Measurements from ENCODE around the gene NLN. TPM values are rescaled to one million over a fixed set of nuclear protein-coding genes. Genes with fewer than 3 reads are reported as not detected.
"Not testable (repeated sequence)": the region's sequence is repeated elsewhere in the genome, so short reads cannot be mapped to it uniquely, and the experiment has no call there.

The NLN gene
- total RNA-seq, 1 donor from 2014 or later, result 17.2 TPM

- intact Hi-C loops (cut with DNase I), result loop anchor here (10.0 kb wide), 1 partner anchor 399 kb away; no protein-coding TSS in a partner anchor
- no peak for DNase-seq (ENCODE audit: low spot score)
Observed at GRCh38 chr5:65766175-65766574, 44.2 kb downstream of the NLN start.

- intact Hi-C loops (cut with DNase I), result loop anchor here (10.0 kb wide), 1 partner anchor 398 kb away; no protein-coding TSS in a partner anchor
- DNase-seq (ENCODE audit: low spot score), result no peak
Observed at GRCh38 chr5:65766781-65767180, 44.8 kb downstream of the NLN start.

DNA sequence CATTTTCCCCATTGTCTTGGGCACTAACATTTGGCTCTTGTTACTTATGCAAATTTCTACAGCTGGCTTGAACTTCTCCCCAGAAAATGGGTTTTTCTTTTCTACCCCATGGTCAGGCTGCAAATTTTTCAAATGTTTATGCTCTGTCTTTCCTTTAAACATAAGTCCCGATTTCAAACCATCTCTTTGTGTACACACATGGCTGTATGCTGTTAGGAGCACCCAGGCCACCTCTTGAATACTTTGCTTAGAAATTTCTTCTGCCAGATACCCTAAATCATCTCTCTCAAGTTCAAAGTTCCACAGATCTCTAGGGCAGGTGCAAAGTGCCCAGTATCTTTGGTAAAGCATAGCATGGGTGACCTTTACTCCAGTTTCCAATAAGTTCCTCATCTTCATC lies 45.6 kb downstream of the NLN start:
- intact Hi-C loops (cut with DNase I), result loop anchor here (10.0 kb wide), 1 partner anchor 397 kb away; no protein-coding TSS in a partner anchor
- no peak for DNase-seq (ENCODE audit: low spot score)

GRCh38 chr5:65768723-65769346 lies 46.8 kb downstream of the NLN start:
- intact Hi-C loops (cut with DNase I), result loop anchor here (10.0 kb wide), 1 partner anchor 396 kb away; no protein-coding TSS in a partner anchor
- no peak for DNase-seq (ENCODE audit: low spot score)

- no peak for DNase-seq (ENCODE audit: low spot score)
- intact Hi-C loops (cut with DNase I), result loop anchor here (10.0 kb wide), 1 partner anchor 395 kb away; no protein-coding TSS in a partner anchor
Observed at GRCh38 chr5:65769539-65769938, 47.5 kb downstream of the NLN start.

DNA sequence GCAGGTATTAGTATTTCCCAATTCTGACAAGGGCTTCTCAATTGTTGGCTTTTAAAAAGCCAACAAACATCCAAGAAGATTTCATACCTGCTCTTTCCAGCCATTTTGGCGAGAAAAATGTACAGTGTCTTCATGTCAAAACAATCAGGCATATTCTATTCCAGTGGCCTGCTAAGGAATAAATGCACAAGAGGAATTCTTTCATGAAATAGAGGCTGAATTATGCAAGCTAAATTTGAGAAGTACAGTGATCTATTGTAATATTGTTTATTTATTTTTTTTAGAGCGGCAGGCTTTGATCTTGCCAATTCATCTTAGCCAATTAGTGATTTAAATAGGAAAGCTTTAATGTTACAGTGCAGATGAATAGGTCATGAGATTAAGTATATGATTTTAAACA lies 49.3 kb downstream of the NLN start:
- no peak for DNase-seq (ENCODE audit: low spot score)
- intact Hi-C loops (cut with DNase I), result no loop called here

- DNase-seq (ENCODE audit: low spot score); intact Hi-C loops (cut with DNase I): not testable (repeated sequence)
Observed at GRCh38 chr5:65772963-65773362, 51.0 kb downstream of the NLN start.

DNA sequence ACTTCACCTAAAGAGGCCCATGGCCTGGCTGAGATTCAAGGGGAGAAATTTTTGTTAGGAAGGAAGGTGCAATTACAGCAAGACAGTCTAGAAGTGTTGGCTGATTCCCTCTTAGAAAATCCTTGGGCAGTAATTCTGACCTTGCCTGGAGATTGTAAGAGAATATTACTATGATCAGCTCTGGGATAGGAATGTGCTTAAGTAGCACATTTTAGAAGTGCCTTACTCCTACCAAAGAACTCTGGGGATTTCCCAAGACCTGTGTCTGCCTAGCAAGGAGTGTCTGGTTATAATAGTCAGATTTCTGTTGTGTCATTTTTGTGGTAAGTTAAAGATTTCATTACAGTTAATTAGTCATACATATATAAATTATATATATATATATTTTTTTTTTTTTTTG lies 52.3 kb downstream of the NLN start:
- no peak for DNase-seq (ENCODE audit: low spot score)
- intact Hi-C loops (cut with DNase I), result no loop called here

- DNase-seq (ENCODE audit: low spot score), result no peak
- intact Hi-C loops (cut with DNase I), result no loop called here
Observed at GRCh38 chr5:65775476-65775875, 53.5 kb downstream of the NLN start.

DNA sequence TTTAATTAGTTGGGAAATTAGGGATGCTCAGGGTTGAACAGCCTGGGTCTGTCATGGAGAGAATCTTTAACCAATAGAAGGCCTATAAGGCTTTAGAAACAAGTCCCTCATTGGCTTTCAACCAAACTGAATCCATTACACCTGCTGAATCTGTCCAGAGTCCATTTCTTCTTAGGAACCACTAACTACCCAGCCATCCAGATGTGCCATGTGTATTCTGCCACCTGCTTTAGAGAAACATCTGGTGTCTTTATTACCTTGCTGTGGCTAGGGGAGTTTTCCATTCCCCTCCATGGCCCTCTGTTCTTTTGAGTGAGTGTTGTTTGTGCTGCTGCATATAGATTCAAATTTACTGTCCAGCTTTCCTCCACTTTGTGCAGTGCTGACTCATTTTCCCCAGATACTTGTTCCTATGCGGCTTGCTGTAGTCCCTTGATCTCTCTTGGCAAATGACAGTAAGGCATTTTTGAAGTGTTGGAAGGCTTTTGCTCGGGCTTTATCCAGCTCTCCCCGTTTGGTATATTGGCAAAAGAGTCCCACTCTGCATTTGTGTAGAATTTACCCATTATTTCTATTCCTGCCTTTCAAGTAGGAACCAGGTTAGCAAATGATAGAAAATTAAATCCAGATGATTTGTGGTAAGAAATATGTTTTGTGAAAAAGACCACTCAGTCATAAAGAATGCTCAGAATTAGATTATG lies 54.6 kb downstream of the NLN start:
- no peak for DNase-seq (ENCODE audit: low spot score)
- intact Hi-C loops (cut with DNase I), result no loop called here

GRCh38 chr5:65778126-65778525 lies 56.1 kb downstream of the NLN start:
- DNase-seq (ENCODE audit: low spot score), result no peak
- intact Hi-C loops (cut with DNase I), result no loop called here

DNA sequence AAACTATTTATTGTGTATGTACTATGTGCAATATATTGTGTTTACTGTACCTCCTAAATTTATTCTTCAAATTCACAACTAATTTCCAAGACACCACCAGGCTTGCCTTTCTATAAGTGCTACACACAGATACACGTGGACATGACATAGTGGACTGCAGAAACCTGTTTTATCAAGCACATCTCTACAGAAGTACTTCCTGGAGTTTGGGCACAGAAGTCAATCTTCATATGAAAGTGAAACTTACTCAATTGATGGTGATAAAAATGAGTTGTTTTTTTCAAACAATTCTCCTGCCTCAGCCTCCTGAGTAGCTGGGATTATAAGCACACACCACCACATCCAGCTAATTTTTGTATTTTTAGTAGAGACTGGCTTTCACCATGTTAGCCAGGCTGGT lies 57.6 kb downstream of the NLN start:
- no peak for DNase-seq (ENCODE audit: low spot score)
- intact Hi-C loops (cut with DNase I), result no loop called here

DNA sequence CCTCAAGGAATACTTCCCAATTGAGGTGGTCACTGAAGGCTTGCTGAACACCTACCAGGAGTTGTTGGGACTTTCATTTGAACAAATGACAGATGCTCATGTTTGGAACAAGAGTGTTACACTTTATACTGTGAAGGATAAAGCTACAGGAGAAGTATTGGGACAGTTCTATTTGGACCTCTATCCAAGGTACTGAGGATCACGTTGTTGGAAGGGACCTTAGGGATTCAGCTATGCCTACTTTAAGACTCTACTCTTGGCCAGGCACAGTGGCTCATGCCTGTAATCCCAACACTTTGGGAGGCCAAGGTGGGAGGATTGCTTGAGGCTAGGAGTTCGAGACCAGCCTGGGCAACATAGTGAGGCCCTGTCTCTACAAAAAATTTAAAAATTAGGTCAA lies 66.3 kb downstream of the NLN start:
- DNase-seq (ENCODE audit: low spot score); intact Hi-C loops (cut with DNase I): not testable (repeated sequence)

DNA sequence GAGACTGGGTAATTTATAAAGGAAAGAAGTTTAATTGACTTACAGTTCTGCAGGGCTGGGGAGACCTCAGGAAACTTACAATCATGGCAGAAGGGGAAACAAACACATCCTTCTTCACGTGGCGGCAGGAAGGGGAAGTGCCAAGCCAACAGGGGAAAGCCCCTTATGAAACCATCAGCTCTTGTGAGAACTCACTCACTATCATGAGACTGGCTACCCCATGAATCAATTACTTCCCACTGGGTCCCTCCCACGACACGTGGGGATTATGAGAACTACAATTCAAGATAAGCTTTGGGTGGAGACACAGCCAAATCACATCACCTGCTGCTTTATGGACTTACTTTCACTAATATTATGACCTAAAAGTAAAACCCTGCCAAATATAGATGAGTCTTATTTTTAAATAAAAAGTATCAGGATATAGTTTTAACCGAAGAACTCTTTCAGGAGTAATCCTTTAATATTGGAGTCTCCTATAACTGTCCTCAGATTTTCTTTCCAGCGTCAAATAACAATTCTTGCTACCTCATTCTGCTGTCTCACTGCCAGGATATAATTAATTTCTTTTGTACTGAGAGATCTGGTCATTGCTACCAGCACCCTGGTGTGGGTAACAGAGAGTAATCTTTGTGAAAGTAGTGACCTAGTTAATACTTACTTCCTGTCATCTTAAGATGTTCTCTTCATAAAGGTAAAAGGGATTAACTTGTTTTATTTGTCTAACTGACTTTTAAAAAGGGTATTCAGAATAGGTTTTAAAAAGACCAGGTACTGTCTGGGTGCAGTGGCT lies 68.6 kb downstream of the NLN start:
- no peak for DNase-seq (ENCODE audit: low spot score)
- intact Hi-C loops (cut with DNase I), result no loop called here

GRCh38 chr5:65791712-65792673 lies 70.0 kb downstream of the NLN start:
- DNase-seq (ENCODE audit: low spot score), result no peak
- intact Hi-C loops (cut with DNase I), result no loop called here

- intact Hi-C loops (cut with DNase I), result no loop called here
- DNase-seq (ENCODE audit: low spot score), result no peak
Observed at GRCh38 chr5:65796269-65796668, 74.3 kb downstream of the NLN start.

- no peak for DNase-seq (ENCODE audit: low spot score)
- intact Hi-C loops (cut with DNase I), result no loop called here
Observed at GRCh38 chr5:65796751-65797316, 74.8 kb downstream of the NLN start.

DNA sequence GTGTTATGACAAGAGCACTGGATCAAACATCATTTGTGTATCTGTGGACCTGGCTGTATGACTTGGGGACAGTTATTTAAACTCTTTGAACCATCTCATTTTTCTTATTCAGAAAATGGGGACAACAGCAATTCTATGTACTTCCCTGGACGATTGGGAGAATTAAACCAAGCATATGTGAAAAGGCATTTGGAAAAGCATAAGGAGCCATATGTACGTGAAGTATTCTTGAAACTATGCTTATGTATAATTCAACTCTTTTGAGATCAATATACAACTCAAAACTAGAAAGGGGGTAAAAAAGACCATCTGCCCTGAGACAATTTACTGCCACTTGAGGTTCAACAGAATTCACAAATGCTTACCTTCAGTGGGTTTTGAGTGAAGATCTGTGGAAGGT lies 75.5 kb downstream of the NLN start:
- intact Hi-C loops (cut with DNase I), result no loop called here
- DNase-seq (ENCODE audit: low spot score), result no peak

DNA sequence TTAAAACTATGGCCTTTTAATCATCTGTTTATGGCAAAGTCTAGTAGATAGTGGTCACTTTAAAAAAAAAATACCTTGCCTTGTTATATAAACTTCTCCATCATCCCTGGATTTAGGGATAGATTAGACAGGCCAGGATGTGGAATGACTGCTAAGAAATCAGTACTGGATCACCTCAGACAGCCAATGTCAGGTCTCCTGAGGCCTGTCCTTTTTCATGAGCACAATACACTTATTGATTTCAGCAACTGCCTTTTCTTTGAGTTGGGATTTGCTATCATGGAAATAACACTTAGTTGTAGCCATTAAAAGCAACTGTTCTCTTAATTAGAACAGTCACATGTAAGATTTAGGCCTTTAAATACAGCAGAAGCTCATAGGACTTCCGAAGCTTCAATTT lies 77.9 kb downstream of the NLN start:
- intact Hi-C loops (cut with DNase I), result no loop called here

More for the DNA sequence above, 77.9 kb downstream of the NLN start:
- DNase-seq (ENCODE audit: low spot score), result no peak

Measured in cardiac septum (tissue), 1 donor.